ENCODE data around the gene HIPK3. TPM values are rescaled to one million over a fixed set of nuclear protein-coding genes. Genes with fewer than 3 reads are reported as not detected.
A peak's percentile ranks its signal among the peaks of the same experiment; 100 is the strongest.
"Not testable (repeated sequence)": the region's sequence is repeated elsewhere in the genome, so short reads cannot be mapped to it uniquely, and the experiment has no call there.

The HIPK3 gene
- total and polyA plus RNA-seq, 11 donors = 26.3 to 298 (median 250) TPM

GRCh38 chr11:33256813-33257159 lies 395 bp upstream of the HIPK3 start:
- intact Hi-C loops (cut with DNase I) = loop anchor here (1.0 to 10.0 kb wide), 12 partner anchors 36 to 481 kb away; partner anchors contain the start of genes CSTF3 (in 4 of the 10) and CD59 (in 2 of the 10)
- ATAC-seq (no peak), DNase-seq (no peak)
- peak overlapping the region; percentile 99 to 100 (median 100) for H3K27ac ChIP-seq
- WGBS, 4 donors = 4 to 5% (median 4%) methylated on average over 11 to 16 of the region's 16 CpGs
- no peaks in the 10 kb centered on the region for H3K36me3 ChIP-seq
- peaks cover 0 to 5% (median 0%) of the 10 kb centered on the region in 12 donors for H3K9me3 ChIP-seq
- H3K27me3 ChIP-seq = no peaks in the 10 kb centered on the region
- peaks cover 0 to 39% (median 20%) of the 10 kb centered on the region in 12 donors for H3K4me1 ChIP-seq
- no peak for TF ChIP-seq CTCF (IDR thresholded peaks at IDR 0.05)
- H3K4me3 ChIP-seq = peak overlapping the region; percentile 78 to 95 (median 94)

GRCh38 chr11:33257897-33258630 lies 883 bp downstream of the HIPK3 start:
- intact Hi-C loops (cut with DNase I) = loop anchor here (1.0 to 10.0 kb wide), 14 partner anchors 33 to 479 kb away; partner anchors contain the start of genes CSTF3 (in 5 of the 10) and CD59 (in 2 of the 10)
- peaks cover 0 to 5% (median 0%) of the 10 kb centered on the region in 12 donors for H3K9me3 ChIP-seq
- TF ChIP-seq POLR2A (IDR thresholded peaks at IDR 0.05) (peak in 1 of 2 donors; percentile 71), CTCF (IDR thresholded peaks at IDR 0.05) (peak in 11 of 12 donors; percentile 5 to 56 (median 34))
- WGBS, 4 donors = 0 to 1% (median 0%) methylated on average over 66 to 83 of the region's 83 CpGs
- H3K4me1 ChIP-seq = peaks cover 4 to 52% (median 33%) of the 10 kb centered on the region in 12 donors
- H3K36me3 ChIP-seq = no peaks in the 10 kb centered on the region
- ATAC-seq (peak; percentile 60 to 89 (median 86)), DNase-seq (peak; percentile 91 to 95 (median 92))
- peak overlapping the region; percentile 99 to 100 (median 100) for H3K27ac ChIP-seq
- H3K4me3 ChIP-seq = peak overlapping the region; percentile 78 to 95 (median 94)
- no peaks in the 10 kb centered on the region for H3K27me3 ChIP-seq

GRCh38 chr11:33258631-33259205 lies 1.5 kb downstream of the HIPK3 start:
- Histone ChIP-seq H3K4me1 (peaks cover 9 to 58% (median 39%) of the 10 kb centered on the region in 12 donors), H3K27me3 (no peaks in the 10 kb centered on the region), H3K36me3 (no peaks in the 10 kb centered on the region), H3K4me3 (peak overlapping the region; percentile 78 to 95 (median 94)), H3K27ac (peak overlapping the region; percentile 99 to 100 (median 100)), H3K9me3 (peaks cover 0 to 5% (median 0%) of the 10 kb centered on the region in 12 donors)
- intact Hi-C loops (cut with DNase I) = loop anchor here (2.0 to 10.0 kb wide), 11 partner anchors 32 to 479 kb away; partner anchors contain the start of genes CSTF3 (in 5 of the 10) and CD59 (in 2 of the 10)
- TF ChIP-seq POLR2A (IDR thresholded peaks at IDR 0.05) (no peak), CTCF (IDR thresholded peaks at IDR 0.05) (no peak)
- ATAC-seq (peak; percentile 17 to 50 (median 32)), DNase-seq (no peak)
- 0 to 1% (median 0%) methylated on average over 14 of the region's 14 CpGs for WGBS, 4 donors

- peak overlapping the region; percentile 99 to 100 (median 100) for H3K27ac ChIP-seq
- DNase-seq (no peak), ATAC-seq (no peak)
- H3K4me3 ChIP-seq = peak overlapping the region; percentile 2 to 95 (median 92)
- peaks cover 0 to 5% (median 0%) of the 10 kb centered on the region in 12 donors for H3K9me3 ChIP-seq
- peaks cover 15 to 70% (median 51%) of the 10 kb centered on the region in 12 donors for H3K4me1 ChIP-seq
- TF ChIP-seq CTCF (IDR thresholded peaks at IDR 0.05) (no peak), POLR2A (IDR thresholded peaks at IDR 0.05) (no peak)
- intact Hi-C loops (cut with DNase I) = loop anchor here (2.0 to 10.0 kb wide), 11 partner anchors 31 to 477 kb away; partner anchors contain the start of genes CSTF3 (in 5 of the 10) and CD59 (in 2 of the 10)
- H3K36me3 ChIP-seq = no peaks in the 10 kb centered on the region
- WGBS, 4 donors = 10 to 24% (median 17%) methylated on average over 2 of the region's 2 CpGs
- H3K27me3 ChIP-seq = no peaks in the 10 kb centered on the region
These were observed 2.7 kb downstream of the HIPK3 start for GRCh38 chr11:33259869-33260268.

GRCh38 chr11:33261350-33261749 lies 4.2 kb downstream of the HIPK3 start:
- WGBS, 4 donors = 88 to 95% (median 93%) methylated on average over 1 of the region's 1 CpG
- H3K36me3 ChIP-seq; ATAC-seq; H3K27me3 ChIP-seq; H3K9me3 ChIP-seq; DNase-seq; intact Hi-C loops (cut with DNase I): not testable (repeated sequence)
- peaks cover 23 to 76% (median 62%) of the 10 kb centered on the region in 12 donors for H3K4me1 ChIP-seq
- H3K27ac ChIP-seq = peak overlapping the region in 11 of 12 donors; percentile 9 to 66 (median 52)
- H3K4me3 ChIP-seq = peak overlapping the region in 3 of 12 donors; percentile 14 to 93 (median 18)

Data from heart left ventricle (tissue), 16 donors.